MCF 10A (cell line): ENCODE results near the gene HIF1A. TPM values are rescaled to one million over a fixed set of nuclear protein-coding genes. Genes with fewer than 3 reads are reported as not detected.

Source experiments
- BruUV-seq: library from RNA; stranded (reverse); fragments of 400-500 nt; replicated peaks from 2 replicates; lab custom pipeline; 2021; lab: Mats Ljungman, UMichigan
- CTCF ChIA-PET: fragments of 300-600 bp; sonication (Branson Sonifier 250); formaldehyde crosslinking; extraction: SDS; loops from one replicate; lab custom pipeline; 2021; ENCODE audit warnings: antibody characterized with exemption, inconsistent platforms; lab: Yijun Ruan, JAX
- POLR2A ChIA-PET: fragments of 300-600, 350-650 bp; sonication (Branson Sonifier 250); formaldehyde crosslinking; extraction: SDS; loops from one replicate; lab custom pipeline; 2020; ENCODE audit warnings: antibody characterized with exemption, inconsistent platforms; lab: Yijun Ruan, JAX
- DNase-seq: peaks from one replicate; pipeline ENCODE4 v3.0.0-alpha.2; 2018; ENCODE audit not compliant: unreplicated experiment
- H3K27ac Mint-ChIP-seq: one replicate; pipeline ENCODE4 v1.8.0; 2022; ENCODE audit warnings: mild to moderate bottlenecking, low read depth, mixed read lengths; ENCODE audit not compliant: unreplicated experiment
- H3K27me3 Mint-ChIP-seq: one replicate; pipeline ENCODE4 v1.8.0; 2022; ENCODE audit warnings: mixed read lengths; ENCODE audit not compliant: insufficient read depth, unreplicated experiment
- H3K36me3 Mint-ChIP-seq: one replicate; pipeline ENCODE4 v1.8.0; 2022; ENCODE audit warnings: mild to moderate bottlenecking, moderate library complexity, mixed read lengths; ENCODE audit not compliant: insufficient read depth, unreplicated experiment
- H3K4me1 Mint-ChIP-seq: one replicate; pipeline ENCODE4 v1.8.0; 2022; ENCODE audit warnings: mixed read lengths; ENCODE audit not compliant: insufficient read depth, unreplicated experiment
- H3K4me3 Mint-ChIP-seq: one replicate; pipeline ENCODE4 v1.8.0; 2022; ENCODE audit warnings: mild to moderate bottlenecking, moderate library complexity, mixed read lengths; ENCODE audit not compliant: unreplicated experiment
- H3K9me3 Mint-ChIP-seq: one replicate; pipeline ENCODE4 v1.8.0; 2022; ENCODE audit warnings: mixed read lengths; ENCODE audit not compliant: unreplicated experiment
- intact Hi-C: fragments of 100-400 bp; cut with micrococcal nuclease; formaldehyde crosslinking; loops from 2 replicates; pipeline ENCODE4 v1.14.1; 2022
- total RNA-seq: library from RNA; stranded (reverse); gene quantifications from 2 replicates; pipeline ENCODE4 v1.2.3, GENCODE V29; 2022
- TF ChIP-seq, protein P1 (sequence below): fragments of 200-600 bp; IDR thresholded peaks from one replicate; pipeline ENCODE4 v1.8.0; 2022; ENCODE audit warnings: antibody characterized with exemption, mild to moderate bottlenecking; ENCODE audit not compliant: unreplicated experiment

Gene HIF1A
- total RNA-seq, 1 experiment from 2014 or later: 193 TPM

DNA sequence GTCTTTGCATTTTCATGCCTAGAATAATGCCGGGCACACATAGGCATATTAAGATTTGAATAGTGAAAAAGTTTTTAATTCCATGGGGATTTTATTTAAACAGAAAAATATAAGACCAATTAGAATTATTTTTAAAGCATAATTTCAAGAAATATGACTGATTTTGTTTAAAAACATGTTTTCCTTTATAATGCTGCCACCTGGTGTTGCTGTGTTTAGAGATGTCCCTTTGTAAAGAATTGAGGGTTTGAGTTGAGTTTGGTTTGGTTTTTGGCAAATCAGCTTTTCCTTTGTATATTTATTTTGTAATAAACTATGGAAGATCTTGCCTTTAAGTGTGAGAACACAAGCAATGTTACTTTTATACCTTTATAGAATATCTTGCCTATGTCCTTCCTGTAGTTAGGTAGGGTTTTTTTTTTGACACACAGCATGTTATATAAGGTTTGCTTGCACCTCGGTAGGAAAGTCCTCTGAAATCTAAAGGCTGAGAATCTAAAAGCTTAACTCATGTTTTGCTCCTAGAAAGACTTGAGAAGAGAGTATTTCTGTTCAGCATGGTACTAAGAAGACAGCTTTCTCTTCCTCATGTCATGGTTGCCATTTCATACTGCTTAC, 35.6 kb downstream of the HIF1A start:
- POLR2A ChIA-PET: interaction anchor here (1.1 to 2.8 kb wide), 6 partner anchors 8 to 205 kb away, joined by 3 to 13 read pairs (median 4); partner anchors contain the start of gene HIF1A
- Mint-ChIP-seq H3K4me3 (no peak overlapping the region), H3K27me3 (no peaks in the 10 kb centered on the region), H3K9me3 (no peaks in the 10 kb centered on the region), H3K27ac (peak overlapping the region; percentile 28), H3K36me3 (peaks cover 91% of the 10 kb centered on the region), H3K4me1 (peaks cover 5% of the 10 kb centered on the region)
- TF ChIP-seq, protein P1, sequence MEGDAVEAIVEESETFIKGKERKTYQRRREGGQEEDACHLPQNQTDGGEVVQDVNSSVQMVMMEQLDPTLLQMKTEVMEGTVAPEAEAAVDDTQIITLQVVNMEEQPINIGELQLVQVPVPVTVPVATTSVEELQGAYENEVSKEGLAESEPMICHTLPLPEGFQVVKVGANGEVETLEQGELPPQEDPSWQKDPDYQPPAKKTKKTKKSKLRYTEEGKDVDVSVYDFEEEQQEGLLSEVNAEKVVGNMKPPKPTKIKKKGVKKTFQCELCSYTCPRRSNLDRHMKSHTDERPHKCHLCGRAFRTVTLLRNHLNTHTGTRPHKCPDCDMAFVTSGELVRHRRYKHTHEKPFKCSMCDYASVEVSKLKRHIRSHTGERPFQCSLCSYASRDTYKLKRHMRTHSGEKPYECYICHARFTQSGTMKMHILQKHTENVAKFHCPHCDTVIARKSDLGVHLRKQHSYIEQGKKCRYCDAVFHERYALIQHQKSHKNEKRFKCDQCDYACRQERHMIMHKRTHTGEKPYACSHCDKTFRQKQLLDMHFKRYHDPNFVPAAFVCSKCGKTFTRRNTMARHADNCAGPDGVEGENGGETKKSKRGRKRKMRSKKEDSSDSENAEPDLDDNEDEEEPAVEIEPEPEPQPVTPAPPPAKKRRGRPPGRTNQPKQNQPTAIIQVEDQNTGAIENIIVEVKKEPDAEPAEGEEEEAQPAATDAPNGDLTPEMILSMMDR: peak; percentile 52
- CTCF ChIA-PET: interaction anchor here (0.6 to 4.2 kb wide), 18 partner anchors 9 to 434 kb away, joined by 3 to 28 read pairs (median 4); no protein-coding TSS in a partner anchor
- BruUV-seq: no TSS peak
- DNase-seq: no peak
- intact Hi-C loops: loop anchor here (1.0 to 5.0 kb wide), 3 partner anchors 106 to 269 kb away; no protein-coding TSS in a partner anchor

- Mint-ChIP-seq H3K9me3 (no peaks in the 10 kb centered on the region), H3K4me3 (no peak overlapping the region), H3K27ac (no peak overlapping the region), H3K27me3 (no peaks in the 10 kb centered on the region), H3K36me3 (peaks cover 92% of the 10 kb centered on the region), H3K4me1 (no peaks in the 10 kb centered on the region)
- POLR2A ChIA-PET: interaction anchor here (1.1 to 2.1 kb wide), 2 partner anchors 28 to 268 kb away, joined by 3 to 8 read pairs; partner anchors contain the start of gene SNAPC1
- TF ChIP-seq, protein P1: no peak
- DNase-seq: no peak
- no TSS peak for BruUV-seq
- CTCF ChIA-PET: interaction anchor here (1.2 to 2.0 kb wide), 4 partner anchors 31 to 273 kb away, joined by 3 to 10 read pairs (median 6); no protein-coding TSS in a partner anchor
- intact Hi-C loops: loop anchor here (5.0 kb wide), 1 partner anchor 103 kb away; no protein-coding TSS in a partner anchor
Measured at GRCh38 chr14:61733972-61734371, 38.7 kb downstream of the HIF1A start.

- POLR2A ChIA-PET: interaction anchor here (0.5 to 0.6 kb wide), 2 partner anchors 39 to 225 kb away, joined by 3 read pairs; no protein-coding TSS in a partner anchor
- peaks cover 92% of the 10 kb centered on the region for H3K36me3 Mint-ChIP-seq
- no peak overlapping the region for H3K27ac Mint-ChIP-seq
Measured at GRCh38 chr14:61736751-61737150, 41.4 kb downstream of the HIF1A start.

More at GRCh38 chr14:61736751-61737150, 41.4 kb downstream of the HIF1A start:
- Mint-ChIP-seq H3K4me1 (no peaks in the 10 kb centered on the region), H3K4me3 (no peak overlapping the region), H3K27me3 (no peaks in the 10 kb centered on the region), H3K9me3 (no peaks in the 10 kb centered on the region)
- CTCF ChIA-PET: interaction anchor here (0.6 kb wide), 1 partner anchor 442 kb away, joined by 3 read pairs; no protein-coding TSS in a partner anchor
- TF ChIP-seq, protein P1: no peak
- intact Hi-C loops: no loop called here
- no TSS peak for BruUV-seq
- no peak for DNase-seq
